Activated T-cell treated with anti-CD3 and anti-CD28 coated beads for 4 hours (primary cell): ENCODE results near the gene CLEC2B.
"Not testable (repeated sequence)": the region's sequence is repeated elsewhere in the genome, so short reads cannot be mapped to it uniquely, and the experiment has no call there.

Experiments
- DNase-seq: peaks from one replicate; pipeline ENCODE4 v3.0.0-alpha.2; 2020

The CLEC2B gene

GRCh38 chr12:9869307-9870161, at the start of gene CLEC2B:
Gene CLEC2B (minus strand): TSS chr12:9869354.
- no peak for DNase-seq

GRCh38 chr12:9911708-9912107, 42.6 kb upstream of the CLEC2B start:
- DNase-seq: no peak

DNA sequence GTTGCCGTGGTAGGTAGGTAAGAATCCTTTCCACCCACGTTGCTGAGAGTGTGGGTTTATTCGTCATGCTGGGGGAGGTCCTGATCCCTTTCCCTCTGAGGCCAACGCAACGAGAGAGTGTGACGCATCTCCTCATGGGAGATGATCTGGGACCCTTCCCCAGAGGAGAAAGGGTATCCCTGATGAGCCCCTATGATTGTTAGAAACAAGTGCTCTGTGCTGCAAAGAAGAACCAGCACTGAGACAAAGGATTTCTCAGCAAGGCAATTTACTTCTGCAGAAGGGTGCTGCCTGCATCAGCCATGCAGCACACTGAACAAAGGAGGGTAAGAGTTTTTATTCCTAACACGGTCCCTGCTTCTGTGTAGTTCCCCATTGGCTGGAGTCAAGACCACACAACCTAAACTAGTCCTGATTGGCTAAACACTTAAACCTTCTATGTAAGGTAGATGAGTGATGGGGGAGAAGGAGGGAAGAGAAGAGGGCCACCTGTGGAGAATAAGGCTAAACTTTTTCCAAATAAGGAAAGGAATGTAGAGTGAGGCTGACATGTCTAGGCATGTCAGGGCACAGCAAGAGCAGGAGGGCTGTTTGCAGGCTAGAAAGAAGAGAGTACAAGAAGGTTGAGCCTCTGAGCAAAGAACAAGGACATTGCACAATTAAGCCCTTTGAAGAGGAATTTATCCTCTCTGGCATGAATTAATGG, 41.7 kb upstream of the CLEC2B start:
- no peak for DNase-seq

- DNase-seq: no peak
Observed at GRCh38 chr12:9909724-9910123, 40.6 kb upstream of the CLEC2B start.

- no peak for DNase-seq
Observed at GRCh38 chr12:9908350-9908749, 39.2 kb upstream of the CLEC2B start.

DNA sequence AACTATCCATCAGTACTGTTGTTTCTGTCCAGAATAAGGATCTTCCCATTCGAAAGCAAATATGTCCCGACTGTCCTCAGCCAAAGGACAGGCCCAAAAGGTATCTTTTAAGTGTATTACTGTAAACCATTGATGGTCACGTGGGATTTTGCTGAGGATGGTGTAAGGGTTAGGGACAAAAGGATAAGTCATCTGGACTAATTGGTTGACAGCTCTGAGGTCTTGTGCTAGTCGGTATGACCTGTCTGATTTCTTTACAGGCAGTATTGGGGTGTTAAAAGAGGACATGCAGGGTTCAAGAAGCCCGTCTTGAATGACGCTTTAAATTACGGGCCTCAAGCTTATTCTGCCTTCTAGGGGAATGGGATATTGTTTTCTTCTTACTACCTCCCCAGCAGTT, 38.6 kb upstream of the CLEC2B start:
- DNase-seq: no peak

DNA sequence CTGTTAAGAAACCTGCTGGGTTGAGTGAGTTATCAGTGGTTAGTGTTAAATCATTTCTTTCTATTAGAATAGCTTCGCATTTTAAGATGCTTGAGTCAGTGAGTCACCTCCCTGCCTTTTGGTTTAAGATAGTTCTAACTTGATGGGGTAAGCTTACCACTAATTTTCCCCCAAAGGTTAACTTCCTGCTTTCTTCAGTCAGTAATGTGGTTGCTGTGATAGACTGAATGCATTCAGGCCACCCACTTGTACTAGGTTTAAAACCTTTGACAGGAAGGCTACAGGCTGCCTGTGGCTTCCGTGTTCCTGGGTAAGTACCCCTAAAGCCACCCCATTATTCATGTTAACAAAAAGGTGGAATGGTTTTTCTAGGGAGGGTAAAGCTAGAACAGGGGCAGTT, 37.7 kb upstream of the CLEC2B start:
- DNase-seq: peak; percentile 18

GRCh38 chr12:9902539-9903228, 33.5 kb upstream of the CLEC2B start:
- DNase-seq: no peak

DNA sequence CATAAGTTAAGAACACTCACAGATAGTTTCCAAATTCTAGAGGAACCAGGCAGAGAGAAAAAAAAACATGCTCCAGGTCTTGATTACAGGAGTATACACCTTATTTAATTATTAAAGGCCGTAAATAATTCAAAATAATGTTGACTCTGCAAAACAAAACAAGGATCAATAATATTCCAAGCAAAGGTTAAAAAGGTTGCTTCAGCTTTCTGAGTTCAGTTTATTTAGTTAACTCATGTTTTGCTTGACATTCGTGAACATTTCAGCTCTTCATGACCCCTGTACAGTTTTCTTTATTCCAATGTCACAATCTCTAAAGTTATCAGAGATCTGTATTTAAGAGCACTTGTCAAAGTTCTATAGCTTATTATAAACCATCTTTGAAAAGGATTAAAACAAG, 31.8 kb upstream of the CLEC2B start:
- DNase-seq: no peak

DNA sequence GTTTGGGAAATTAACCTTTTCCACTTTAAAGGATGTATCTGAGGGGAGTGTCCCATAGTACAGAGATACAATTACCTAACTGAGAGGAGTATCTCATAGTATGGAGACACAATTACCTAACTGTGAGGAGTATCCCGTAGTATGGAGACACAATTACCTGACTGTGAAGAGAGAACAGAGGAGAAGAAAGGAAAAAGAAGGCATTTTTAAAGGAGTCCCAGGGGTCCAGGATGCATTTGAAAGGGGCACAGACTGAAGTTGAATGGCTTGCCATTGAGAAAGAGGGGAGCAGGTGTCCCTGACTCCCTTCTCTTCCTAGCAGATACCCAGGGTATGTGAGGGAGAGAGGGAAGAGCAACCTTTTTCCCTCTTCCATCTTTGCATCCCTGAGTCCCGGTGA, 30.1 kb upstream of the CLEC2B start:
- no peak for DNase-seq

- DNase-seq: no peak
Observed at GRCh38 chr12:9897535-9897934, 28.4 kb upstream of the CLEC2B start.

DNA sequence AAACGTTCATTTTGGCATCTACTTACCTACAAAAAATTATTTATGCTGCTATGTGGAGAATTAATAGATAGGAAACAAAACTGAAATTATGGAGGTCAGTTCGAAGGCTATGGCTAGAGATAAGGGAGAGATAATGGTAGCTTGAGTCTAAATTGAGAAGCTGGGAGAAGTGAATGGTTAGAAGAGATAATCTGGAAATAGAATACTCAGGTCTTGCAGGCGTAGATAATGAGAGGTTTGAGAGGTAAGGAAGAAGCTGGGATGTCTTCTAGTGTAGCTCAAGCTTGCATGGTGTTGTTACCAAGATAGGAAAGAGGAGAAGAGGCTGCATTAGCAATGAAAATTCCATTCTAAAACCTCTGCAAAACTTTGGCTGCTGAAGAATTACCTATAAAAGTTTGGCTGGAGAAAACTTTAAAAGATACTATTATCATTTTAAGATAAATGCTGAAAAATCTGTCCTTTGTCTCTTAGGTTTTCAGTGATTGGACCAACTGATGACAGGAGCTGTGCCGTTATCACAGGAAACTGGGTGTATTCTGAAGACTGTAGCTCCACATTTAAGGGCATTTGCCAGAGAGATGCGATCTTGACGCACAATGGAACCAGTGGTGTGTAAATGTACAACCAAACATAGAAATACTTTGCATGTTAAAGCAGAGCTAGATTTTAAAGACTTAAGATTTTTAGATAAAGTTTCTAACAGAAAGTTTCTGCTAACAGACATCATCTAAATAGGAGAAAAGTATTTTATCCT, 26.2 kb upstream of the CLEC2B start:
- DNase-seq: no peak

- no peak for DNase-seq
Observed at GRCh38 chr12:9888665-9889273, 19.6 kb upstream of the CLEC2B start.

DNA sequence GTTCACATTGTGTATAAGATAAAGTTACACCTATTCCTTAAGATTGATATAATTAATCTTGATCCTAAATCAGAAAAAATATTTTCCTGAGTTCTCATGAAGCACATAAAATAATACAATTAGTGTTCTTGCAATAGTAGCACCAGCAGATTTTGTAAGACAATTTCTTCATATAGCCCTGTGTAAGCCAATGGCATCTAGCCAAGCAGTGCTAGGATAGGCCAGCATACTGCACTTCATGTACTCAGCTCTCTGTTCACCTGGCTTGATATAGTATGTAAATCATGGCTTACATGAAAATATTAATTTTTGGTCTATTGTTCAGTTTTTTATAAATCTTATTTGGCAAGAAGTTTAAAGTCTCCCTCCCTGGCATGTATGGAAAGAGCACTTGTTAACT, 14.0 kb upstream of the CLEC2B start:
- no peak for DNase-seq

DNA sequence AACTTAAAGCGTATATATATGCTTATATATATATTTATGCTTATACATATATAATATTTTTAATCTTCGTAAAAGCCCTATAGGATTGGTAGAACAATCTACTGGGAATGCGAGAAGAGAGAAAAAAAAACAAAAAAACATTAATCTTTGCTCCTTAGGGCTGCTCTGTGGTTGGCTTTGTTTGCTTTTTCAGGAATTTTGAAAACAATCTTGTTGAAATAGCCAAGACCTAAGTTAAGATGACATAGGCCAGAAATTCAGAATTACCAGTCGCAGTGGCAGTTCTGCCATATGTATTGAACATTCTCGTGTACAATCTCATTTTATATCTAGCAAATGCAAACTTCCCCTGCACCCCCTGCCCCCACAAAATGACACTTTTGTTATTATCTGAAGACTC, 12.8 kb upstream of the CLEC2B start:
- DNase-seq: no peak

- DNase-seq: no peak
Observed at GRCh38 chr12:9881246-9881645, 12.1 kb upstream of the CLEC2B start, which contains the start of gene KLRF2. Gene KLRF2 (plus strand): TSS chr12:9881489. CDS start chr12:9881596, 107 bp downstream.

DNA sequence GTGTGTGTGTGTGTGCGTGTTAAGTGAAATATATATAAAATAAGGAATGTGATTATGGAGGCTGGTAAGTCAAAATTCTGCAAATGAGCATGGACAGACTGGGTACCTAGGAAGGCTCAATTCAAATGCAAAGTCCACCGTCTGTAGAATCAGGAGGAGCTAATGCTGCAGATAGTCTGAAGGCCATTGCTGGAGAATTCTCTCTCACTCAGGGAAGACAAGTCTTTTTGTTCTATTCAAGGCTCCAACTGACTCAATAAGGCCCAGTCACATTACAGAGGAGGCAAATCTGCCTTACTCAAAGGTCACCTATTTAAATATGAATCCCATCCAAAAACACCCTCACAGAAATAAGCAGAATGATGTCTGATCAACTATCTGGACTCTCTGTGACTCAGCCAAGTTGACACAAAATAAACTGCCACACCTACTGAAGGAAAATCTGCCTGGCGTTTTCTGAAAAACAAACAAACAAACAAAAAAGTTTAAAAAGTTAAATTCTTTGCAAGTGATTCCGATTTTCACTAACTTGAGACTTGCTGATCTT, 11.5 kb upstream of the CLEC2B start:
- no peak for DNase-seq

DNA sequence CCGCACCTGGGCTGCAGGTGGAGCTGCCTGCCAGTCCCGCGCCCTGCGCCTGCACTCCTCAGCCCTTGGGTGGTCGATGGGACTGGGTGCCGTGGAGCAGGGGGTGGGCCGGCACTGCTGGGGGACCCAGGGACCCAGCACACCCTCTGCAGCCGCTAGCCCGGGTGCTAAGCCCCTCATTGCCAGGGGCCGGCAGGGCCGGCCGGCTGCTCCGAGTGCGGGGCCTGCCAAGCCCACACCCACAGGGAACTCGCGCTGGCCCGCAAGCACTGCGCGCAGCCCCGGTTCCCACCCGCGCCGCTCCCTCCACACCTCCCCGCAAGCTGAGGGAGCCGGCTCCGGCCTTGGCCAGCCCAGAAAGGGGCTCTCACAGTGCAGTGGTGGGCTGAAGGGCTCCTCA, 7.0 kb upstream of the CLEC2B start:
- DNase-seq: not testable (repeated sequence)

GRCh38 chr12:9872742-9873141, 3.6 kb upstream of the CLEC2B start:
- no peak for DNase-seq

GRCh38 chr12:9872162-9872561, 3.0 kb upstream of the CLEC2B start:
- DNase-seq: no peak

DNA sequence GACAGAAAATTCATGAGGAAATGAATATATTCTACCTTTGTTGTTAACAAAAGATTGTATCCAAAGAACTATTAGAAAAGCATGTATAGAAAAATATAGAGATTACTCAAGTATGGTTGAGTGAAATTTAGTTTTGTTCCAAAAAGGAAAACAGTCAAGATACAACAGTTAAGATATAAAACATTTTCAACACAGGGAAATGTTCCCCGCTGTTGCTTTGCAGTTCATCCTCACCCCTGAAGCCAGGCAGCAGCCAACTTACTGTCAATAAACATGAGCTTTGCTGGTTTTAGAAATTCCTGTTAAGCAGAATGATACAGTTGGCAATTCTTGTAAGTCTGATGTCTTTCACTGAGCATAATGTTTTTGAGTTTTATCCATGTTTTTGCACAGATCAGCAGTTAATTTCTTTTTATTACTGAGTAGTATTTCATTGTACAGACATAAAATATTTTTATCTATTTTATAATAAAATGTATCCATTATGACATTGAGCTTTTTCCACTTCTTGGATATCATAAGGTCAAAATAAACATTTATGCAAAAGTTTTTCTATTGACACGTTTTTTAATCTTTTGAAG, 1.2 kb upstream of the CLEC2B start:
- DNase-seq: no peak

DNA sequence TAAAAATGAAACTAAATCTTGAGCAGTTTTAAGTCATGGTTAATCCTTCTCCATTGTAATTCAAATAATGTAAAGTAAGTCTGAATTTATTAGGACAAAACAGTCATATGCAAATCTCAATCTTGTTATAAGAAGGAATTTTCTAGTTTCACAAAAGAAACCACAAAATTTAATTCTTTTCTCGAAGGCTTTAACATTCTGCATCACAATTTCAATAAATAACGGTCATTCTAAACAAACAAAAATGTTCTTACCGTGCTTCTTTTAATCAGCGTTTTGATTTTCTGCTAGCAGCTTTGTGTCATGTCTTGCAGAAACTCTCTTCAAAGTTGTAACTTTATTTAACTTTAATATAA, 225 bp downstream of the CLEC2B start:
- no peak for DNase-seq
